ENCODE data around the gene KRTAP10-4.
"Not testable (repeated sequence)": the region's sequence is repeated elsewhere in the genome, so short reads cannot be mapped to it uniquely, and the experiment has no call there.

Gene KRTAP10-4, protein sequence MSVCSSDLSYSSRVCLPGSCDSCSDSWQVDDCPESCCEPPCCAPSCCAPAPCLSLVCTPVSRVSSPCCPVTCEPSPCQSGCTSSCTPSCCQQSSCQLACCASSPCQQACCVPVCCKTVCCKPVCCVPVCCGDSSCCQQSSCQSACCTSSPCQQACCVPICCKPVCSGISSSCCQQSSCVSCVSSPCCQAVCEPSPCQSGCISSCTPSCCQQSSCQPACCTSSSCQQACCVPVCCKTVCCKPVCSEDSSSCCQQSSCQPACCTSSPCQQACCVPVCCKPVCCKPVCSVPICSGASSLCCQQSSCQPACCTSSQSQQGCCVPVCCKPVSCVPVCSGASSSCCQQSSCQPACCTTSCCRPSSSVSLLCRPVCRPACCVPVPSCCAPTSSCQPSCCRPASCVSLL

DNA sequence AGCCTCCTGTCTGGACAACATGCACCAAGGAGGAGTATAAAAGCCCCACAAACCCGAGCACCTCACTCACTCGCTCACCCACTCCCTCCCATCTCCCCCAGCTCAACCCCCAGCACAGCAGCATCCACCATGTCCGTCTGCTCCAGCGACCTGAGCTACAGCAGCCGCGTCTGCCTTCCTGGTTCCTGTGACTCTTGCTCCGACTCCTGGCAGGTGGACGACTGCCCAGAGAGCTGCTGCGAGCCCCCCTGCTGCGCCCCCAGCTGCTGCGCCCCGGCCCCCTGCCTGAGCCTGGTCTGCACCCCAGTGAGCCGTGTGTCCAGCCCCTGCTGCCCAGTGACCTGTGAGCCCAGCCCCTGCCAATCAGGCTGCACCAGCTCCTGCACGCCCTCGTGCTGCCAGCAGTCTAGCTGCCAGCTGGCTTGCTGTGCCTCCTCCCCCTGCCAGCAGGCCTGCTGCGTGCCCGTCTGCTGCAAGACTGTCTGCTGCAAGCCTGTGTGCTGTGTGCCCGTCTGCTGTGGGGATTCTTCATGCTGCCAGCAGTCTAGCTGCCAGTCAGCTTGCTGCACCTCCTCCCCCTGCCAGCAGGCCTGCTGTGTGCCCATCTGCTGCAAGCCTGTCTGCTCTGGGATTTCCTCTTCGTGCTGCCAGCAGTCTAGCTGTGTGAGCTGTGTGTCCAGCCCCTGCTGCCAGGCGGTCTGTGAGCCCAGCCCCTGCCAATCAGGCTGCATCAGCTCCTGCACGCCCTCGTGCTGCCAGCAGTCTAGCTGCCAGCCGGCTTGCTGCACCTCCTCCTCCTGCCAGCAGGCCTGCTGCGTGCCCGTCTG, at the start of gene KRTAP10-4:
Gene KRTAP10-4 (plus strand): TSS at position 100 of the 827 bp plus-strand sequence. CDS start 30 bp downstream, at position 130.
- not testable (repeated sequence) for DNase-seq

DNA sequence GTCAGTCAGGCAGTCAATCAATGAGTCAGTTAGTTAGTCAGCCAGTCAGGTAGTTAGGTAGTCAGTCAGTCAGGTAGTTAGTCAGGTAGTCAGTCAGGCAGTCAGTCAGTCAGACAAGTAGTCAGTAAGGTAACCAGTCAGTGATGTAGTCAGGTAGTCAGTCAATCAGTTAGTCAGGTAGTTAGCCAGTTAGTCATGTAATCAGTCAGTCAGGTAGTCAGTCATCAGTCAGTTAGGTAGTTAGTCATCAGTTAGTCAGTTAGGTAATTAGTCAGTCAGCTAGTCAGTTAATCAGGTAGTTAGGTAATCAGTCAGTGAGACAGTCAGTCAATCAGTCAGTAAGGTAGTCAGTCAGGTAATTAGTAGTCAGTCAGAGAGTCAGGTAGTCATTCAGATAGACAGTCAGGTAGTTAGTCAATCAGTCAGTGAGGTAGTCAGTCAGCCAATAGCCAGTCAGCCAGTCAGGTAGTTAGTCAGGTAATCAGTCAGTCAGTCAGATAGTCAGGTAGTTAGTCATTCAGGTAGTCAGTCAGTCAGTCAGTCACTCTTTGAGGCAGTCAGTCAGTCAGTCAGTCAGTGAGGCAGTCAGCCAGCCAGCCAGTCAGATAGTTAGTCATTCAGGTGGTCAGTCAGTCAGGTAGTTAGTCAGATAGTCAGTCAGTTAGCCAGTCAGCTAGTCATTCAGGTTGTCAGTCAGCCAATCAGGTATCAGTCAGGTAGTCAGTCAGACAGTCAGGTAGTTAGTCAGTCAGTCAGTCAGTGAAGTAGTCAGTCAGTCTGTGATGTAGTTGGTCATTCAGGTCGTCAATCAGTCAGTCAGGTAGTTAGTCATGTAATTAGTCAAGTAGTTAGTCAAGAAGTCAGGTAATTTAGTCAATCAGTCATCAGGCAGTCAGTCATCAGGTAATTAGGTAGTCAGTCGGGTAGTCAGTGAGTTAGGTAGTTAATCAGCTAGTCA, 48.8 kb upstream of the KRTAP10-4 start:
- no peak for DNase-seq

DNA sequence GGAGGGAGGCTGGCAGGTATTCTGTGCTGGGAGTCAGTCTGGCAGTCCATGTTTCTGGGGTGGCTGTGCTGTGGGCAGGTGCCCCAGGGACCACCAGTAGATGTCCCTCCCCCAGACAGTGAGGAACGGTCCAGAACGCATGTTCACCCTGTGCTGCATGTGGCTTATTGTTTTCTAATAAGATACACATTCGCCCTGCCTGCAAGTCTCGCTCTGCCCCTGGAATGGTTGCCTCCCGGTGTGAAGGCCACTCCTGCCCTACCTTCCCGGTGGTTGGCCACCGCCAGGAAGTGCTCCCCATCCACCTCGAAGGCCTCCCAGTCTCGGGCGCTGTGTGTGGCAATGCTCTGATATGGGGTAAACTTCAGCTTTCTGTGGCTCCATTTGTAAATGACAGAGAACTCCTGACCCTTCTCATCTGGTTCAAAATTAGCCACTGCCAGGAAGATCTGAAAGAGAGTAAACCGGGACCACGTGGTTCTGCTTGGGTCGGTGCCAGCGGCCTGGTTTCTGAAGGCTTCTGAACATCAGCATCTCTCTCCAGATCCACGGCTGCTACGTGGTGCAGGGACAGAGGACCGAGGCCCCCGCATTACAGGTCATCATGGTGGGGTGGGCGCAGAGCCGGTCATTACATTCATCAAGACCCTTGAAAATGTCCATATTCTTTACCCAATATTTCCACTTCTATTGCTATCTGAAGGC, 48.0 kb upstream of the KRTAP10-4 start:
- DNase-seq: no peak

DNA sequence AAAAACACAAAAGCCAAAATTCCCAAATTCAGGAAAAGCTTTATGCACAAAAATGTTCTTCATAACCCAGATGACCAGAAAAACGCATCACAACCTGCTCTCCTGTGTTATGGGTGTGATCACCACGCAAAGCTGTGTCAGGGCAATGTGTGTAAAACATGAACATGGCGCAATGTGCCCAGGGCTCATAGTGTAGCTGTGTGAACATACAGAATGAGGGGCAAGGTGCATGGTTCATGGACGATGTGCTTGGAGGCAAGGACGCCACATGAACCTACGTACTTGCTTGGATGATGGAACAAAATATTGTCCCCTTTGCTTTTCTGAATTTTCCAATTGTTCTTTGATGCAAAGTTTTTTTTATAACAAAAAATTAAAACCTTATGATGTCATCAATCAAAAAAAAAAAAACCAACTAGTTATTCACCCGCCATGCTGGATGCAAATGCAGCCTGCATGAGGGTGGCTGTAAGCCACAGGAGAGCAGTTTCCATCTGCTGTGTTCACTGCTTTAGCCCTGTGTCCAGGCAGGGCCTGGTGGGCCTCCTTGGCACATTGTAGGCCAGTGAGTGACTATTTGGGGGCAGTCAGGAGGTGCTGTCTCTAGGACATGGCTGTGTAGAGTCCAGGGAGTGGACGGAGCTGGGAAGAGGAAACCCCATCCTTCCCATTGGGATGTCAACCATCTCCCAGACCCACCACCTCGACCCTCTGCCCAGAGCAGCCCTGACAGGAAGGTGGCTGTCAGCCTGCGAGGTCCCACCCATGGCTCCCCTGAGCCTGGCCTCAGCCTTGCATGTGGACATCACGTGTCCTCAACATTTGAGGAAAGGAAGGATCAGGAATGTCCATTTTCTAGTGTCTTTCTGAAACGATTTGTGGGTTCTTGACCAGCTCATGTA, 47.2 kb upstream of the KRTAP10-4 start:
- no peak for DNase-seq

DNA sequence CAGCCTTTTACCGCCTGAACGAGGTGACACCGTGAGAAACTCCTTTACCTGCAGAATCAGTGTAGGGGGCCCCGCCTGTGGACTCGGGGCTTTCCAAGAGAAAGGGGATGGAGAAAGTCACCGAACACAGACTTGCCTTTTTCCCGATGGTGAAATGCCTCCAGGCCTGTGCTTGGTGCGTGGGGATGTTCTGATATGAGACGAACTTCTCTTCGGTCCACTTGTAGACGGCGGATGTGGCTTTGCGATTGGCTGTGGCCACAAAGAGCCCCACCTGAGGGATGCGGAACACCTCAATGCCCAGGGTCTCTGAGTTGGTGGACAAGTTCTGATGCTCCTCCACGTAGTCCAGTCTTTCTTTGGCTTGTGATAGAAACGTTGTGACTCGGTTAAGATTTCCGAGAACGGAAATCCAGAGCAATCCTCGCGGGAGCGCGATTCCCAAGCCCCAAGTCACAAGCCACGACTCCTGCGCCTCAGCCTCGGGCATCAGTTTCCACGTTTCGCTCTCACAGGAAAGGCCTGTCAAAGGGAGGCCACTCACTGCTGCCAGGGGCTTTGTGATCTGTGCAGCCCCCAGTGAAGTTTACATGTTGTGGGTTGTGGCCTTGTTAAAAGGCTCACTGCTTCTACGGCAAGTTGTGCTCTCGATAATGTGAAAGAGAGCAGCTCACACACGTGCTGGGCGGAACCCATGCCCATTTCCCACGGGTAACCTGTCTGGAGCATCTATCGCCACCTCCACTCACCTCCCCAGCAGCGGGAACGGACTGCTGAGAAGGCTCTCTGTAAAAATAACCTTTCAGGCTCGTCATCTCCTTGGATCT, 46.2 kb upstream of the KRTAP10-4 start:
- no peak for DNase-seq

DNA sequence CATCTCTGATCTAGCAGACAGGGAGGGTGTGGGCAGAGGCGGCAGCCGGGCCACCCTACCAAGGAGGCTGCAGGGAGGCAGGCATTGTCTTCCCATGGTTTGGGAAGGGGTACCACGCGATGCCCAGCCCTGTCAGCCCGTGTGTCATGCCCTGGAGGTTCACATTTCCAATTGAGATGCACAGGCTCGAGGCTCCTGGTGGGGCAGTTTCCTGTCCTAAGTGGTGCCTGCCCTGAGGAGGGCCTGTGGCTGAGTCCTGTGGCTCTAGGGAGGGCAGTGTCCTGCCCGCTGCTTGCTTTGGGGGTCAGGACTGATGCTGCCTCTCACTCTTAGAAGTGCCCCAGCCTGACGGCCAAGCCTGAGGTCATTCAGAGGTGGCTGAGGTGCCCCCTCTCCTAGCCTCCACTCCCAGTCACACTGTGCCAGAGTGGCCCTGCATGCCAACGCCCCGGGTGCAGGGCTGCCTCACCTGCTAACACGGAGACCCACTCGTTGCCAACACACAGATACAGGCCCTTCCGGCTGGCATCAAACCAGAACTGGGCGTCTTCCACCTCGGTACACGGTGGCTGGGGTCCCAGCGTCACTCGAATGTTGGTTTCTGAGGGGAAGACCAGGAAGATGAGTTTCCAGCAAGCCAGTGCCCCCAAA, 45.4 kb upstream of the KRTAP10-4 start:
- no peak for DNase-seq

DNA sequence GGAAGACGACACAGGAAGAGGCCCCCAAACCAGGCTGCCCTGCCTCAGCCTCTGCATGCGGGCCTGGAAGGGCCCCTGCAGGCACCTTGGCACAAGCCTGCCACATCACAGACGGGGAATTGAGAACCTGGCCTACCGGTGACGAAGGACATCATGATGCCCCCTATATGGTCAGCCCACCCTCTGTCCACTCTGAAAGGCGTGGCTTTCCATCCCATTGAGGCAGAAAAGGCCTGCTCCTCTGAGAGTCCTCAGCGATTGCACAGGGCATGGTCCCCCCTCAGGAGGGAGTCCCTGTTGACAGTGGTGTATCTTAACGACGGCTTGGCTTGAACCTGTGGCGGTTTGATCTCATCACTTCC, 44.9 kb upstream of the KRTAP10-4 start:
- no peak for DNase-seq

DNA sequence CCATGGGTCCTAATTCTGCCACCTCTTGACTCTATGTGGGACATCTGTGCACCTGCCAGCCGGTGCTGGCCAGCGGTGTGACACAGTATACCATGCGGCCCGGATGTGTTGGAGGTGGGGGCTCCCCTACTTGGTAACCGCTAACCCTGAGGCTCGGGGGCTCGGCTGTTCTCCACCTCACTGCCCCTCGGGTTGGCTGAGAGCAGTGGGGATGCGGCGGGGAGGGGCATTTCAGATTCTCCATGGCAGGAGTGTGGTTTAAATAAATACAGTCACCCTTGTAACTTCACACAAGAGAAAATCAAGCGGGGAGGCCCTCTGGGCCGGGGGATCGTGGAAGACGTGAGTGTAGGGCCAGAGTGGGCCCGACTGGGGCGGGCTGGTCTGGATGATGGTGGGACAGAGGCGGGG, 44.5 kb upstream of the KRTAP10-4 start:
- no peak for DNase-seq

DNA sequence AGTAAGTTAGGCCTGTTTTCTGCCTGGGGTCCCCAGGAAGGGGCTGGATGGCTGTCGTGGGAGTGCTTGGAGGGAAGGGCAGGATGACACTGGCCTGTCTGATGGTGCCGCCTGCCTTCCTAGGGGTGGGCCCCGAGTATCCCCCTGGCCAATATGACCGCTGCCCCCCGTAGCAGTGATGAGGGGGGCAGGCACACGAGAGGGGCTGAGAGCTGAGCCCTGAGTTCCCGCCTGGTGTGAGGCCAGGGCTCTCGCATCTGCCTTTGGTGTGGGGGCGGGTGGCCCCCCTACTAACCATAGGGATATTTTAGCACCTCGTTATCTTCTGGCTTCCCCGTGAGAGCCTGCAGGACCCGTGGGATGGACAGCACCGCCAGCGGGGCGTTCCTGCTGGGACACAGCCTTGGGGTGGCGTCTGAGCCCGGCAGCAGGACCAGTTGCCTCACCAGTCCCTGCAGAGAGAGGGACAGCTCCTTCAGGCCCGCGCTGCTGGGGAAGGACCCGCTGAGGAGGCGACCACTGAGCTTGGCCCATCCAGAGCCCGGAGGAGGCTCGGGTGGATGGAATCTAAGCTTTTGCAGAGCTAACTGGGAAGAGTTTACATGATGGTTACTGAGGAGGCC, 43.9 kb upstream of the KRTAP10-4 start:
- no peak for DNase-seq

DNA sequence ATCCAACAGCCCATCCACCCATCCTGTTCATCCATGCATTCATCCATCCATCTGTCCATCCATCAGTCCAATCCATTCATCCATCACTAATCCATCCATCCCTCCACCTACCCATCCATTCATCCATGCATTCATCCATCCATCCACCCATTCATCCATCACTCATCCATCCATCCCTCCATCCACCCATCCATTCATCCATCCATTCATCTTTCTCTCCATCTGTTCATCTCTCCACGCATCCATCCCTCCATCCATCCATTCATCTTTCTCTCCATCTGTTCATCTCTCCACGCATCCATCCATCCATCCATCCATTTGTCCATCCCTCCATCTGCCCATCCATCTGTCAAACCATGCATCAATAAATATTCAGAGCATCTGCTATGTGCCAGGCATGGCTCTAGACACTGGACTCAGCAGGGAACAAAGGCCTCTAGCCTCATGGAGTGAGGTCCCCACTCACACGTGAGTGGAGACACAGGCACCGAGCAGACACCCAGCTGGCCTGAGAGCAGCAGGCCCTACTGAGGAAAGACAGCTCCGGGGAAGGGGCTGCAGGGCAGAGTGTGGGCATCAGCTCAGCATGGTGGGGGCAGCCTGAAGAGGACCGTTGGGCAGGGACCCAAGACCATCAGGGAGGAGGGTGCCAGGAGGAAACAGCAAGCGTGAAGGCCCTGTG, 43.2 kb upstream of the KRTAP10-4 start:
- DNase-seq: no peak

DNA sequence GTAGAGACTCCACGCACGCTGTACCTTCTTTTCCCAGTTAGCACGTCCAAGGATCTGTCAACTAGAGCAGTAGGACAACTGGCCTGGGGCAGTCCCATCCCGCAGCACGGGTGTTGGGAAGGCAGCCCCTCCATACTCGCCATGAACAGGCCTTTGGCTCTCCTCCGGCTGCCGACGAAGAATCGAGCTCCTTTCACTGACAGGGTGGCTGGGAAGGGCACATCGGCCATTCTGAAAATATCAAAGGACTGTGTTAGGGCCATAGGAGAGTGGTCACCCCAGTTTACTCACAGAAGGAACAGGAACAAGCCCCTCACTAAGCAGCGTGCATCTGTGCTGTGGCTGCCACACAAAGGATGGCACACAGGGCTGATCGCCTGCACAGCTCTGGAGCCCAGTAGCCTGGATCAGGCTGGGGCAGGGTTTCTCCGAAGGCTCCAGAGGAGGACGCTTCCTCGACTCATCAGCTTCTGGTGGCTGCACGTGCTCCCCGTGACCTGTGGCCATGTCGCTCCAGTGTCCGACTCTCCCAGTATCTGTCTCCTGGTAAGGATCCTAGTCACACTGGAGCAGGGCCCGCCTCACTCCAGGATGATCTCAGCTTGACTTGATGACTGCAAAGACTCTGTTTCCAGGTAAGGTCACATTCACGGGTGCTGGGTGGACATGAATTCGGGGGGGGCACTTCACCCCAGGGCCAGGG, 42.5 kb upstream of the KRTAP10-4 start:
- DNase-seq: no peak

DNA sequence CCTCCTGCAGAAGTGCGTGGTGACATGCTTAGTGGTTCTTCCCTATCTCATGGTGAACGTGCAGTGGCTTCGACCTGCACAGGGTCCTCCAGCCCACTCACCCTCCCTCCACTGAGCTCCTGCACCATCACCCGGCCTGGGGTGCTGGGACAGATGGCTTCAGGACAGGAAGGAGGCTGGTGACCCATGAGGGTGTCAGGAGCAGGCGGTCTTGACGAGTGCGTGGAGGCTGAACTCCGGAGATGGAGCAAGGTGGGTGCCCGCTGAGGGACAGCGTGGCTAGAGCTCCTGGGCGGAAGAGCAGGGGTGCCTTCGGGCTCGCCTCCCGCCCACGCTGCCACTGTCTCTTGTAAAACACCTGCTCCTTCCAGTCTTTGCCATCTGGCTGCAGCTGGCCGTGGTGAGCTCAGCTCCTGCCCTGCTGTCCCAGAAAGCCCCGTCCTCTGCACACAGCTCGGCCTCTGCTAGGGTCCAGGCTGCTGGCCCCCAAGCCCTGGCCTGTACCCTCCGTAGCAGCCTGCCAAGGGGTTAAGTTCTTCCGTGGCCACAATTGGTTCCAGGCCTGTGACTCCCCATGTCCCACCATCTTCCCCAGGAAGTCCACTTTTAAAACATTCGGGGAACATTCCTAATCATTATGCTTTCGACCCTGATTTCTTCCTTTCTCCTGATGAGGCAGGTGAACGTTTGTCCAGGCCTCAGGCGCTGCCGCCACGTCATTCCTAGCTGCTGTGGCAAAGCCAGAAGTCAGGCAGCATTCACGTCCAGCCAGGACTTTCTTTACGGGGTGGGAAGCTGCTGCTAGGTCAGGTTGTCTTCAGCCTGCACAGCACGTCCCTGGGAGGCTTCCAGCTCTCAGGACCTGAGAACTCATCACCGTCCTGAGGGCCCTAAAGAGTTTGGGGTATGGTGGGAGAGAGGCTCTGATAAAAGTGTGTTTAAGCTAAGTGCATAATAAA, 41.6 kb upstream of the KRTAP10-4 start:
- DNase-seq: no peak

DNA sequence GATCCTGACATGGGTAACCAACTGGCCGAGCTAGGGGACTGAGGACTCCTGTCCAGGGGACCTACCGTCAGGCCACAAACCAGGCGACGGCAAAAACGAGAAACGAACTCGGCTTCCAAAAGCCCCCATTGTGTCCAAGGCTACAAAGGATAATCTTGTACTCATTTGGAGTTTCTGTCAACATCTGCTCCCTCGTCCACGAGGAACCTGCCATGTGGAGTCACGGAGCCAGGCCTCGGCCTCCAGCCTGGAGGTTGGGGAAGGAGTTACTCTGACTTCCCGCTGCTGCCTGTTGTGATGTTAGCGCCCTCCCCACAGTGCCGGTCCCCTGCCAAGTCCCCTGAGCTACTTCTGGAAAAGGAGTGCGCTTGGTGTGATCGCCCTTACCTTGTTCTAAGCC, 40.8 kb upstream of the KRTAP10-4 start:
- DNase-seq: no peak

DNA sequence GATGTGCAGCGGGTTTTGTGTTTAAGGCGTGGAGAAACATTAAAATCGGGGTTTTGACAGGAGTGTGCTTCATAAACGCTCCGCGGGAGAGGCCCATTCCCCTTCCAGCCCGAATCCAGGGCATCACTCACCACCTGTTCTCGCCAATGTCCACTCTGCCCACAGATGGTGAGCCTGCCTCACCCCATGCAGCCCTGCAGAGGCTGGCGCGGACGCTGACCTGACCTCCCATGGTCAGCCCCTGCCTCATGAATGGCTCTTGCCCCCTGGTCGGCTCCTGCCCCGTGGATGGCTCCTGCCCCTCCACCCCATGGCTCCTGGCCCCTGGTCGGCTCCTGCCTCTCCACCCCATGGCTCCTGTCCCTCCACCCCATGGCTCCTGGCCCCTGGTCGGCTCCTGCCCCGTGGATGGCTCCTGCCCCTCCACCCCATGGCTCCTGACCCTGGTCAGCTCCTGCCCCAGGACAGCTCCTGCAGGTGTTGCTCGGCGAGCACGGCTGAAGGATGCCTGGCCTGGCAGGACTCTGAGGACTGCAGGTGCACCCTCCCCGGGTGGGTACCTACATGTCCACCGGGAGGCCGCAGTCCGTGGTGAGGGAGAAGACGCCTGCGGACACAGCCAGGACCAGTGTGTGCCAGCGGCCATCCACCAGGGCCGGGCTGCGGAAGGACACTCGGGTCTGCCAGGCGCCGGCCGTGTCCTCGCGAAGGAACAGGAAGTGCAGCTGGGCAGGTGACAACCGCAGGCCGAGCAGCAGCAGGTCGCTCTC, 40.2 kb upstream of the KRTAP10-4 start:
- DNase-seq: no peak

DNA sequence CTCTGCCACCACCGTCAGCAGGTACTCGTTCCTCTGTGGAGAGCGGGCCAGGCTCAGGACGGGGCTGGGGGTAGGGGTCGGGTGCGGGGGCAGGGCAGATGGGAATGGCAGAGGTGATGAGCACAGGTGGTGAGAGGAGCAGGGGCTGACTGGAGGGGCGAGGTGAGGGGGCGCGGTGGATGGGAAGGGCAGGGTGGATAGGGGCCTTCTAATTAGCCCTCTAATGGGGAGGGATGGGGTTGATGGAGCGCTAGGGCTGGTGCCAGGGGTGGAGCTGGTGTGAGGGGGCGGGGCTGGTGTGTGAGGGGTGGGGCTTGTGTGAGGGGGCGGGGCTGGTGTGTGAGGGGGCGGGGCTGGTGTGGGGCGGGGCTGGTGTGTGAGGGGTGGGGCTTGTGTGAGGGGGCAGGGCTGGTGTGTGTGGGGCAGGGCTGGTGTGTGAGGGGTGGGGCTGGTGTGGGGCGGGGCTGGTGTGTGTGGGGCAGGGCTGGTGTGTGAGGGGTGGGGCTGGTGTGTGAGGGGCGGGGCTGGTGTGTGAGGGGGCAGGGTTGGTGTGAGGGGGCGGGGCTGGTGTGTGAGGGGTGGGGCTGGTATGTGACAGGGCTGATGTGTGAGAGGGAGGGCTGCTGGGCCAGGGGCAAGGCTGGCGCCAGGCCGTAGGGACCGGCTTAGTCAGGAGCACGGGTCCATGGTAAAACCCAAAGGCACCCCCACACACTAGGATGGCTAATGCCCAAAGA, 39.5 kb upstream of the KRTAP10-4 start:
- no peak for DNase-seq

All from CD4-positive, alpha-beta T cell treated with Interleukin-17A for 4 hours (primary cell).